Keratinocyte (primary cell): Measurements from ENCODE around the gene HYAL1.

Experiments
- EZH2 ChIP-seq: IDR thresholded peaks from one replicate; pipeline ENCODE4 v1.6.1; 2012; ENCODE audit warnings: inconsistent platforms, mild to moderate bottlenecking, low read length, moderate library complexity
- TF ChIP-seq, protein P1 (sequence below), 3 experiments: IDR thresholded peaks in 1 of 3; conservative IDR thresholded peaks in 1 of 3; optimal IDR thresholded peaks in 1 of 3; 2 replicates in 2 of 3; 3 replicates in 1 of 3; pipeline versions ENCODE3 to v1.5.1; 2011; ENCODE audit warnings: low read length in 3 of 3, mild to moderate bottlenecking in 3 of 3, moderate library complexity in 2 of 3, control low read depth in 1 of 3, inconsistent platforms in 1 of 3; ENCODE audit not compliant: insufficient read depth in 2 of 3; ENCODE audit errors: extremely low read depth in 1 of 3

DNA sequence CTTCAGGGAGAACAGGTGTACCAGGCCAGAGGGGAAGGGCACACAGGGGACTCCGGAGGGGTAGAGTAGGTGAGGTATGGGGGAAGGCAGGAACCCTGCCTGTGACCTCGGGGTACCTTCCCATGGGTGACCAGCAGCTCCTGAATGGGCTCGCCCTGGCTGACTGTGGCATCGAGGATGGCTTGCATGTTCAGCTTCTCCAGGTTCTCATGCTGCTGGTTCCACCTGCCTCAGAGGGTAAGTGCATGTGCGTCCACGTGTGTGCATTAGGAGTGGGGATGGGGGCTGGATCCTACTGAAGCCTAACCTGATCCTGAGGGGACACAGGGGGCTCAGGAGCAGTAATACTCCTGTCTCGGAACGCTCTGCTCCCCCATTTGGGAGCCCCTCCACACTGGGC lies 41.6 kb upstream of the HYAL1 start:
- TF ChIP-seq, protein P1, sequence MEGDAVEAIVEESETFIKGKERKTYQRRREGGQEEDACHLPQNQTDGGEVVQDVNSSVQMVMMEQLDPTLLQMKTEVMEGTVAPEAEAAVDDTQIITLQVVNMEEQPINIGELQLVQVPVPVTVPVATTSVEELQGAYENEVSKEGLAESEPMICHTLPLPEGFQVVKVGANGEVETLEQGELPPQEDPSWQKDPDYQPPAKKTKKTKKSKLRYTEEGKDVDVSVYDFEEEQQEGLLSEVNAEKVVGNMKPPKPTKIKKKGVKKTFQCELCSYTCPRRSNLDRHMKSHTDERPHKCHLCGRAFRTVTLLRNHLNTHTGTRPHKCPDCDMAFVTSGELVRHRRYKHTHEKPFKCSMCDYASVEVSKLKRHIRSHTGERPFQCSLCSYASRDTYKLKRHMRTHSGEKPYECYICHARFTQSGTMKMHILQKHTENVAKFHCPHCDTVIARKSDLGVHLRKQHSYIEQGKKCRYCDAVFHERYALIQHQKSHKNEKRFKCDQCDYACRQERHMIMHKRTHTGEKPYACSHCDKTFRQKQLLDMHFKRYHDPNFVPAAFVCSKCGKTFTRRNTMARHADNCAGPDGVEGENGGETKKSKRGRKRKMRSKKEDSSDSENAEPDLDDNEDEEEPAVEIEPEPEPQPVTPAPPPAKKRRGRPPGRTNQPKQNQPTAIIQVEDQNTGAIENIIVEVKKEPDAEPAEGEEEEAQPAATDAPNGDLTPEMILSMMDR (optimal IDR thresholded peaks at IDR 0.05 in 1 of 3, IDR thresholded peaks at IDR 0.05 in 1 of 3, conservative IDR thresholded peaks at IDR 0.05 in 1 of 3; ENCODE audit: extremely low read depth in 1 of 3, insufficient read depth in 2 of 3, low read length in 3 of 3) = no peak
- TF ChIP-seq EZH2 = no peak
